ENCODE measurements around the gene CD8B. TPM values are rescaled to one million over a fixed set of nuclear protein-coding genes. Genes with fewer than 3 reads are reported as not detected.
"Not testable (repeated sequence)": the region's sequence is repeated elsewhere in the genome, so short reads cannot be mapped to it uniquely, and the experiment has no call there.

The CD8B gene
- total RNA-seq, 1 experiment from 2014 or later: 0.24 TPM

- not testable (repeated sequence) for H3K56ac ChIP-seq (ENCODE audit: insufficient read length, low read depth, low read length); H2AFZ ChIP-seq (ENCODE audit: low read length); H3K79me2 ChIP-seq (ENCODE audit: insufficient read depth, low read length); H3K23ac ChIP-seq (ENCODE audit: insufficient read length, low read depth, low read length); H3T11ph ChIP-seq (ENCODE audit: low read length); H3K4me1 Mint-ChIP-seq; H3K4me1 ChIP-seq (ENCODE audit: insufficient read depth, low read length); H4K5ac ChIP-seq (ENCODE audit: insufficient read length, low read depth, low read length); H3K79me1 ChIP-seq (ENCODE audit: insufficient read depth, low read depth, low read length, poor library complexity, severe bottlenecking); H2BK5ac ChIP-seq (ENCODE audit: insufficient read length, low read length); H3K18ac ChIP-seq (ENCODE audit: insufficient read length, low read depth, low read length); H2BK20ac ChIP-seq (ENCODE audit: low read depth, low read length, poor library complexity, severe bottlenecking); H3K36me3 Mint-ChIP-seq (ENCODE audit: insufficient read depth in 1 of 3, low read depth in 3 of 3); H2BK15ac ChIP-seq (ENCODE audit: low read depth, low read length); H3K9me3 ChIP-seq (ENCODE audit: control insufficient read depth, low read depth, low read length); H2BK12ac ChIP-seq (ENCODE audit: insufficient read length, low read depth, low read length); H3K9ac ChIP-seq (ENCODE audit: extremely low read depth, insufficient read length, low read length); H4K91ac ChIP-seq (ENCODE audit: insufficient read length, low read depth, low read length); H3K4ac ChIP-seq (ENCODE audit: low read depth, low read length); H3K27me3 Mint-ChIP-seq (ENCODE audit: low read depth); H2BK120ac ChIP-seq (ENCODE audit: low read depth, low read length, poor library complexity, severe bottlenecking); H3K27ac Mint-ChIP-seq; H4K8ac ChIP-seq (replicated peaks; ENCODE audit: insufficient read length, low read depth, low read length); H3K4me2 ChIP-seq (ENCODE audit: insufficient read depth, insufficient read length, low read length); H3K27me3 ChIP-seq (ENCODE audit: insufficient read depth, low read length); H2AK5ac ChIP-seq (ENCODE audit: insufficient read length, low read length); H3K9me3 Mint-ChIP-seq; H3K4me3 Mint-ChIP-seq; H4K20me1 ChIP-seq (ENCODE audit: control insufficient read depth, insufficient read depth, insufficient read length); H3K27ac ChIP-seq (ENCODE audit: insufficient read length, low read depth, low read length); DNase-seq; H3K14ac ChIP-seq (ENCODE audit: insufficient read depth, low read length); H3K23me2 ChIP-seq (ENCODE audit: insufficient read length, low read depth, low read length, poor library complexity, severe bottlenecking)
- WGBS (ENCODE audit: extremely low coverage, insufficient read length, low lambda C conversion rate): no CpG with 5 or more reads among the region's 2 CpGs
These were observed 7.3 kb upstream of the CD8B start for GRCh38 chr2:86868895-86869468.

- H2BK20ac ChIP-seq (ENCODE audit: low read depth, low read length, poor library complexity, severe bottlenecking); H4K20me1 ChIP-seq (ENCODE audit: control insufficient read depth, insufficient read depth, insufficient read length); DNase-seq; H3K23me2 ChIP-seq (ENCODE audit: insufficient read length, low read depth, low read length, poor library complexity, severe bottlenecking); H3K56ac ChIP-seq (ENCODE audit: insufficient read length, low read depth, low read length); H3K27ac ChIP-seq (ENCODE audit: insufficient read length, low read depth, low read length); H3K4me2 ChIP-seq (ENCODE audit: insufficient read depth, insufficient read length, low read length); H3K4me1 Mint-ChIP-seq; H3K23ac ChIP-seq (ENCODE audit: insufficient read length, low read depth, low read length); H3K14ac ChIP-seq (ENCODE audit: insufficient read depth, low read length); H3K4ac ChIP-seq (ENCODE audit: low read depth, low read length); H2AK5ac ChIP-seq (ENCODE audit: insufficient read length, low read length); H2AFZ ChIP-seq (ENCODE audit: low read length); H3K4me1 ChIP-seq (ENCODE audit: insufficient read depth, low read length); H2BK12ac ChIP-seq (ENCODE audit: insufficient read length, low read depth, low read length); H2BK120ac ChIP-seq (ENCODE audit: low read depth, low read length, poor library complexity, severe bottlenecking); H3K9me3 ChIP-seq (ENCODE audit: control insufficient read depth, low read depth, low read length); H3K27ac Mint-ChIP-seq; H3K9me3 Mint-ChIP-seq; H4K5ac ChIP-seq (ENCODE audit: insufficient read length, low read depth, low read length); H2BK15ac ChIP-seq (ENCODE audit: low read depth, low read length); H3K79me2 ChIP-seq (ENCODE audit: insufficient read depth, low read length); H3T11ph ChIP-seq (ENCODE audit: low read length); H3K36me3 Mint-ChIP-seq (ENCODE audit: insufficient read depth in 1 of 3, low read depth in 3 of 3); H4K8ac ChIP-seq (replicated peaks; ENCODE audit: insufficient read length, low read depth, low read length); H4K91ac ChIP-seq (ENCODE audit: insufficient read length, low read depth, low read length); H3K79me1 ChIP-seq (ENCODE audit: insufficient read depth, low read depth, low read length, poor library complexity, severe bottlenecking); H3K18ac ChIP-seq (ENCODE audit: insufficient read length, low read depth, low read length); H2BK5ac ChIP-seq (ENCODE audit: insufficient read length, low read length); H3K27me3 ChIP-seq (ENCODE audit: insufficient read depth, low read length); H3K9ac ChIP-seq (ENCODE audit: extremely low read depth, insufficient read length, low read length): not testable (repeated sequence)
- WGBS (ENCODE audit: extremely low coverage, insufficient read length, low lambda C conversion rate): no CpG with 5 or more reads among the region's 12 CpGs
- Mint-ChIP-seq H3K27me3 (ENCODE audit: low read depth) (peaks cover 36% of the 10 kb centered on the region), H3K4me3 (peak overlapping the region; percentile 50 to 69)
These were observed 656 bp upstream of the CD8B start for GRCh38 chr2:86862380-86862703.
